Activated CD4-positive, alpha-beta T cell treated with anti-CD3 and anti-CD28 coated beads for 1 hour (primary cell): ENCODE data around the gene SEPTIN10.
"Not testable (repeated sequence)": the region's sequence is repeated elsewhere in the genome, so short reads cannot be mapped to it uniquely, and the experiment has no call there.

ENCODE experiments used
- DNase-seq: peaks from one replicate; pipeline ENCODE4 v3.0.0-alpha.2; 2020

SEPTIN10 gene

GRCh38 chr2:109633284-109633961, 19.7 kb upstream of the SEPTIN10 start:
- DNase-seq = no peak

GRCh38 chr2:109632158-109632789, 18.5 kb upstream of the SEPTIN10 start:
- DNase-seq = no peak

GRCh38 chr2:109631741-109632140, 18.0 kb upstream of the SEPTIN10 start:
- no peak for DNase-seq

- DNase-seq = no peak
Observed at GRCh38 chr2:109630441-109631430, 17.0 kb upstream of the SEPTIN10 start.

- DNase-seq = no peak
Observed at GRCh38 chr2:109629867-109630266, 16.1 kb upstream of the SEPTIN10 start.

GRCh38 chr2:109628321-109628720, 14.6 kb upstream of the SEPTIN10 start:
- not testable (repeated sequence) for DNase-seq

GRCh38 chr2:109624339-109624738, 10.6 kb upstream of the SEPTIN10 start:
- no peak for DNase-seq

GRCh38 chr2:109623923-109624322, 10.2 kb upstream of the SEPTIN10 start:
- no peak for DNase-seq

GRCh38 chr2:109623297-109623696, 9.5 kb upstream of the SEPTIN10 start:
- DNase-seq = no peak

- DNase-seq = no peak
Observed at GRCh38 chr2:109619032-109619615, 5.4 kb upstream of the SEPTIN10 start.

GRCh38 chr2:109616184-109616583, 2.4 kb upstream of the SEPTIN10 start:
- DNase-seq = no peak

- no peak for DNase-seq
Observed at GRCh38 chr2:109615637-109616144, 1.9 kb upstream of the SEPTIN10 start.

GRCh38 chr2:109614715-109615636, 1.2 kb upstream of the SEPTIN10 start:
- DNase-seq = no peak

GRCh38 chr2:109613081-109613921, 465 bp downstream of the SEPTIN10 start:
- DNase-seq = no peak

- DNase-seq = no peak
Observed at GRCh38 chr2:109611467-109612095, 2.2 kb downstream of the SEPTIN10 start.

GRCh38 chr2:109609352-109610024, 4.3 kb downstream of the SEPTIN10 start:
- no peak for DNase-seq

- no peak for DNase-seq
Observed at GRCh38 chr2:109607766-109608165, 6.0 kb downstream of the SEPTIN10 start.

GRCh38 chr2:109604597-109604996, 9.2 kb downstream of the SEPTIN10 start:
- DNase-seq = no peak

- no peak for DNase-seq
Observed at GRCh38 chr2:109602617-109603188, 11.1 kb downstream of the SEPTIN10 start.
